Glutamatergic neuron (in vitro differentiated cells): ENCODE results near the gene FGGY. TPM values are rescaled to one million over a fixed set of nuclear protein-coding genes. Genes with fewer than 3 reads are reported as not detected.

ENCODE experiments used
- DNase-seq: peaks from one replicate; pipeline ENCODE4 v3.0.0; 2022
- H3K27ac Mint-ChIP-seq: one replicate; pipeline ENCODE4 v1.8.0; 2020; ENCODE audit warnings: mild to moderate bottlenecking, mixed read lengths, inconsistent platforms; ENCODE audit not compliant: unreplicated experiment
- H3K27me3 Mint-ChIP-seq: one replicate; pipeline ENCODE4 v1.8.0; 2020; ENCODE audit warnings: mild to moderate bottlenecking, moderate library complexity, mixed read lengths, inconsistent platforms; ENCODE audit not compliant: unreplicated experiment
- H3K36me3 Mint-ChIP-seq: one replicate; pipeline ENCODE4 v1.8.0; 2020; ENCODE audit warnings: mild to moderate bottlenecking, mixed read lengths, inconsistent platforms; ENCODE audit not compliant: unreplicated experiment
- H3K4me1 Mint-ChIP-seq: one replicate; pipeline ENCODE4 v1.8.0; 2020; ENCODE audit warnings: mild to moderate bottlenecking, low read depth, mixed read lengths, inconsistent platforms; ENCODE audit not compliant: unreplicated experiment
- H3K4me3 Mint-ChIP-seq: one replicate; pipeline ENCODE4 v1.8.0; 2020; ENCODE audit warnings: mild to moderate bottlenecking, mixed read lengths, inconsistent platforms; ENCODE audit not compliant: unreplicated experiment
- H3K9me3 Mint-ChIP-seq: one replicate; pipeline ENCODE4 v1.8.0; 2020; ENCODE audit warnings: mild to moderate bottlenecking, moderate library complexity, mixed read lengths, inconsistent platforms; ENCODE audit not compliant: unreplicated experiment
- total RNA-seq: library from RNA; stranded (reverse); fragmentation: NEBNext Ultra II Directional; extraction: Animal tissue kit (Norgen Biotek cat#: 25700); gene quantifications from one replicate; pipeline ENCODE4 v1.2.1, GENCODE V29; 2021; ENCODE audit not compliant: unreplicated experiment
- TF ChIP-seq, protein P1 (sequence below): fragments of 200-600 bp; sonication (generic); IDR thresholded peaks from one replicate; pipeline ENCODE4 v1.5.0; 2021; ENCODE audit not compliant: partially characterized antibody, unreplicated experiment

FGGY gene
- total RNA-seq, 1 donor from 2014 or later: 11.6 TPM

DNA sequence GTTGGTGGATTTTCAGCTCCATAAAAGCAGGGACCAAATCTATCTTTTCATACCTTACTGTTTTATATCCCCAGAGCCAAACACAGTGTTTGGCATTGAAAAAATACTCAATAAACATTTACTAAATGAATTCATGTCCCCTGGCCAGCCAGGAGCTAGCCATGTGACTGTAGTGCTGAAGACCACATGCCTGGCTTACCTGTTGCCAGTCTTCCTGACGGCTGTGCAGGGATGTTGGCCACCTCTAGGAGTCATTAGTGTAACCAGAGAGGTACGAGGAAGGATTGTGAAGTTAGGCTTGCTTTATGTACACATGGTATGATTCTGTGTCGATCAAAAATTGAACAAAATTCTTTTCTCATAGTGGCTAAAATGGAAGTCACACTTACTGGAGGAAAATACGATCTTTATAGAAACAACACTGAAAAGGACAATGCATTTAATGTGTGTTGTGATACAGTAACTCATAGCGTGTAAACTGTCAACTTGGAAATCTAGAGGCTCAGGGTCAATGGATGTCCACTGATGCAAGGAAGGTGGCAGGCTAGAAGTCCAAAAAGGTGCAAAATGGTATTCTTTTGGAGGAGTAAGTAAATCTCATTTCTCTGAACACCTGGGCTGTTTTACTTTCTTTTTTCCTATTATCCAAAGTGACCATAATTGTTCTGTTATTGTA is 60.9 kb downstream of the FGGY start:
- no peaks in the 10 kb centered on the region for H3K36me3 Mint-ChIP-seq
- no peak overlapping the region for H3K4me3 Mint-ChIP-seq
- no peaks in the 10 kb centered on the region for H3K27me3 Mint-ChIP-seq
- H3K4me1 Mint-ChIP-seq: peaks cover 5% of the 10 kb centered on the region
- H3K27ac Mint-ChIP-seq: no peak overlapping the region
- TF ChIP-seq, protein P1, sequence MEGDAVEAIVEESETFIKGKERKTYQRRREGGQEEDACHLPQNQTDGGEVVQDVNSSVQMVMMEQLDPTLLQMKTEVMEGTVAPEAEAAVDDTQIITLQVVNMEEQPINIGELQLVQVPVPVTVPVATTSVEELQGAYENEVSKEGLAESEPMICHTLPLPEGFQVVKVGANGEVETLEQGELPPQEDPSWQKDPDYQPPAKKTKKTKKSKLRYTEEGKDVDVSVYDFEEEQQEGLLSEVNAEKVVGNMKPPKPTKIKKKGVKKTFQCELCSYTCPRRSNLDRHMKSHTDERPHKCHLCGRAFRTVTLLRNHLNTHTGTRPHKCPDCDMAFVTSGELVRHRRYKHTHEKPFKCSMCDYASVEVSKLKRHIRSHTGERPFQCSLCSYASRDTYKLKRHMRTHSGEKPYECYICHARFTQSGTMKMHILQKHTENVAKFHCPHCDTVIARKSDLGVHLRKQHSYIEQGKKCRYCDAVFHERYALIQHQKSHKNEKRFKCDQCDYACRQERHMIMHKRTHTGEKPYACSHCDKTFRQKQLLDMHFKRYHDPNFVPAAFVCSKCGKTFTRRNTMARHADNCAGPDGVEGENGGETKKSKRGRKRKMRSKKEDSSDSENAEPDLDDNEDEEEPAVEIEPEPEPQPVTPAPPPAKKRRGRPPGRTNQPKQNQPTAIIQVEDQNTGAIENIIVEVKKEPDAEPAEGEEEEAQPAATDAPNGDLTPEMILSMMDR: no peak
- H3K9me3 Mint-ChIP-seq: peaks cover 2% of the 10 kb centered on the region
- DNase-seq: no peak

DNA sequence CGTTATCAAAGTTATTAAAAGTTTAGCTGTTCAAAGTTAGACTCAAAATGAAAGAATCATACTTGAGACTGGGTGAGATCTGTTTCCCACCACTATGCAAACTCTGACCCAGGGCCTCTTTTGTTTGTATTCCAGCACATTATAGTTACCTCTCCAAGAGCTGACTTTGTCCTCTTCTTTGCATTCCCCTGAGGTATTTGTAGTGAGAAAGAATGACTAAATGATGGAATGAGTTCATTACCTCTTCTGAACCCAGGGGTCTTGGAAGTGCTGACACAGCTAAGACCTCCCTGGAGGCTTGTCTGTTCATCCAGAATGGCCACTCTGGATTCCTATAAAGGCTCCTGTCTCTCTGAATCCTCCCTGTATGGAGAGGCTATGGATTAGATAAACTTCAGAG is 62.4 kb downstream of the FGGY start:
- no peaks in the 10 kb centered on the region for H3K27me3 Mint-ChIP-seq
- TF ChIP-seq, protein P1: no peak
- no peak overlapping the region for H3K27ac Mint-ChIP-seq
- H3K9me3 Mint-ChIP-seq: peaks cover 2% of the 10 kb centered on the region
- no peaks in the 10 kb centered on the region for H3K36me3 Mint-ChIP-seq
- H3K4me1 Mint-ChIP-seq: peaks cover 5% of the 10 kb centered on the region
- DNase-seq: no peak
- no peak overlapping the region for H3K4me3 Mint-ChIP-seq

DNA sequence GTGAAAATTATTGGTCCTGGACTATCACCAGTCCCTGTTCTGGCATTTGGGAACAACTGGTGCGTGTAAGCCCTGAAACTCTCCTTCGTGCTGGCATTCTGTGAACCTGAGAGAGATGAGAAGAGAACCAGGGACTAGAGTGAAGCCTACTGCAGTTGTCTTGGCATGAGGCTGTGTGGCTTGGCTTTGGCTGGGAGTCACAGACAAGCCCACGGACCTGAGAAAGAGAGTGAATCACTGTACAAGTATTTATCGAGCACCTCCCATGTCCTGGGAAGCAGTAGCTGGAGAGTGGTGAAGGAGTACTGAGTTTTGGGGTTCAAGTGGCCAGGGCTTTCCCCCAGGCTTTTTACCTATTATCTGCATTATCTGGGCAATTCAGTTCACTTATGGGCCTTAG is 63.3 kb downstream of the FGGY start:
- no peaks in the 10 kb centered on the region for H3K9me3 Mint-ChIP-seq
- TF ChIP-seq, protein P1: no peak
- DNase-seq: no peak
- no peaks in the 10 kb centered on the region for H3K27me3 Mint-ChIP-seq
- H3K36me3 Mint-ChIP-seq: no peaks in the 10 kb centered on the region
- no peak overlapping the region for H3K27ac Mint-ChIP-seq
- H3K4me3 Mint-ChIP-seq: no peak overlapping the region
- H3K4me1 Mint-ChIP-seq: peaks cover 1% of the 10 kb centered on the region

DNA sequence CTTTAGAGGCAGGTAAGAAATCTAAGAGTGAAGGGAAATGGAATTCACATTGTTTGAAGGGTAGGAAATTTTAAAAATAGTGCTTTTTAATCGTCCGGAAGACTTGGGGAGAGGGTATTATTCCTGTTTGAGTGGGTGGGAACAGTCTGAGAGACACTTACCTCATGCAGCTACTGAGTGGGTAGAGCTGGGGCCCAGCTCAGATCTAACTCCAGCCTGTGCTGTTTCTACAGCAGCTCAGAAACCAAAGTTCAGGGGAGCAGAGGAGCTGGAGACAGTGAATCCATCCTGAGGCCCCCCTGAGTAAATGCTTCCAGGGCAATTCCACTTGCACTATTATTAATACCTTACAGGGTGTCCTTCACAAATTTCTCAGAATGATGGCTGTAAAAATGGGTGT is 63.8 kb downstream of the FGGY start:
- Mint-ChIP-seq H3K36me3 (no peaks in the 10 kb centered on the region), H3K27ac (no peak overlapping the region), H3K4me3 (no peak overlapping the region), H3K9me3 (no peaks in the 10 kb centered on the region), H3K27me3 (no peaks in the 10 kb centered on the region), H3K4me1 (peaks cover 1% of the 10 kb centered on the region)
- DNase-seq: no peak
- TF ChIP-seq, protein P1: no peak

DNA sequence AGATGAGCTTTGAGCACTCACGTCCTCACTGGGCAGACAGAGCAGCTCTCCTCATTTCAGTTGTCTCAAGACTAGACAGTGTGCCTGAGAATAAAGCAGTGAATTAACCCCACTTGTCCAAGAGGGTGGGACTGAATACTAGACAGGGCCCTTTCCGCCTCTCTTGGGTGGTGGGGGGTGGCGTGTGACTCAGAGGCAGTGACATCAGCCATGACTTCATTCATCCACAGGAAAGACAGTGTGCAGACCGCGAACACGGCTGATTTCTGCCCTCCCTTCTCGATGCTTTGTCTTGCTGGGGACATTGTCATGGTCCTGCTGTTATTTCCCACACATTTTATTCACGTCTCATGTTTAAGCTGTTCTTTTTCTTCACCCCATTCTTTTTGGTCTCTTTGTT is 64.9 kb downstream of the FGGY start:
- Mint-ChIP-seq H3K36me3 (no peaks in the 10 kb centered on the region), H3K4me1 (peaks cover 1% of the 10 kb centered on the region), H3K9me3 (no peaks in the 10 kb centered on the region), H3K27ac (no peak overlapping the region), H3K4me3 (no peak overlapping the region), H3K27me3 (no peaks in the 10 kb centered on the region)
- TF ChIP-seq, protein P1: no peak
- no peak for DNase-seq
